Measurements from ENCODE around the gene SKA2.

DNA sequence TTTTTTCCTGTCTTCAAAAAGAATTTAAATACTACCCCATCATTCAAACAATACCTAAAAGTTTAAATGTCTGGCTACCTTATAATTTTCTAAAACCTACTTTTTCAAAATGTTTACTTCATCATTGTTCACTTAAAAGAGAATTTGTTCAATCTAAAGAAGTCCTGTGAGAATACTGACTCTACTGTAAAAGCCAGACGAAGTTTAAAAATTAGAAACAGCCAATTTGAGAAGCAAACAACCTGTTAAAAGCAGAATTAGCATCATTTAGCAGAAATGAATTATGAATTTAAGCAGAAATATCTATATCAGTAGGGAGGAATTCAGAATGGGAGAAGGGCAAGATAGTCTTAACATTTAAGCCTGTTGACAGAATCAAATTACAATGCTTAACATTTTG is 2.1 kb downstream of the SKA2 start:
- TF ChIP-seq, protein P1, sequence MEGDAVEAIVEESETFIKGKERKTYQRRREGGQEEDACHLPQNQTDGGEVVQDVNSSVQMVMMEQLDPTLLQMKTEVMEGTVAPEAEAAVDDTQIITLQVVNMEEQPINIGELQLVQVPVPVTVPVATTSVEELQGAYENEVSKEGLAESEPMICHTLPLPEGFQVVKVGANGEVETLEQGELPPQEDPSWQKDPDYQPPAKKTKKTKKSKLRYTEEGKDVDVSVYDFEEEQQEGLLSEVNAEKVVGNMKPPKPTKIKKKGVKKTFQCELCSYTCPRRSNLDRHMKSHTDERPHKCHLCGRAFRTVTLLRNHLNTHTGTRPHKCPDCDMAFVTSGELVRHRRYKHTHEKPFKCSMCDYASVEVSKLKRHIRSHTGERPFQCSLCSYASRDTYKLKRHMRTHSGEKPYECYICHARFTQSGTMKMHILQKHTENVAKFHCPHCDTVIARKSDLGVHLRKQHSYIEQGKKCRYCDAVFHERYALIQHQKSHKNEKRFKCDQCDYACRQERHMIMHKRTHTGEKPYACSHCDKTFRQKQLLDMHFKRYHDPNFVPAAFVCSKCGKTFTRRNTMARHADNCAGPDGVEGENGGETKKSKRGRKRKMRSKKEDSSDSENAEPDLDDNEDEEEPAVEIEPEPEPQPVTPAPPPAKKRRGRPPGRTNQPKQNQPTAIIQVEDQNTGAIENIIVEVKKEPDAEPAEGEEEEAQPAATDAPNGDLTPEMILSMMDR (IDR thresholded peaks at IDR 0.05), result no peak
- TF ChIP-seq POLR2A (IDR thresholded peaks at IDR 0.05), result no peak

Data from right lobe of liver (tissue), 4 donors.